T47D (cell line): Measurements from ENCODE around the gene RSF1.
"Not testable (repeated sequence)": the region's sequence is repeated elsewhere in the genome, so short reads cannot be mapped to it uniquely, and the experiment has no call there.

Source experiments
- DNase-seq, 2 experiments: peaks; one replicate each; pipeline versions ENCODE4 v3.0.0 to v3.0.0-alpha.2; 2011 to 2012; ENCODE audit warnings: low read depth in 1 of 2, low spot score in 1 of 2
- JUND ChIP-seq: IDR thresholded peaks from 2 replicates; pipeline ENCODE4 v1.6.1; 2012; ENCODE audit warnings: low read depth
- in situ Hi-C: cut with HindIII; loops from 2 replicates; pipeline ENCODE4 v1.10.0; 2016; ENCODE audit warnings: low sequenced_read_pairs, low pct_unique_long_range_greater_than_20kb

RSF1 gene

DNA sequence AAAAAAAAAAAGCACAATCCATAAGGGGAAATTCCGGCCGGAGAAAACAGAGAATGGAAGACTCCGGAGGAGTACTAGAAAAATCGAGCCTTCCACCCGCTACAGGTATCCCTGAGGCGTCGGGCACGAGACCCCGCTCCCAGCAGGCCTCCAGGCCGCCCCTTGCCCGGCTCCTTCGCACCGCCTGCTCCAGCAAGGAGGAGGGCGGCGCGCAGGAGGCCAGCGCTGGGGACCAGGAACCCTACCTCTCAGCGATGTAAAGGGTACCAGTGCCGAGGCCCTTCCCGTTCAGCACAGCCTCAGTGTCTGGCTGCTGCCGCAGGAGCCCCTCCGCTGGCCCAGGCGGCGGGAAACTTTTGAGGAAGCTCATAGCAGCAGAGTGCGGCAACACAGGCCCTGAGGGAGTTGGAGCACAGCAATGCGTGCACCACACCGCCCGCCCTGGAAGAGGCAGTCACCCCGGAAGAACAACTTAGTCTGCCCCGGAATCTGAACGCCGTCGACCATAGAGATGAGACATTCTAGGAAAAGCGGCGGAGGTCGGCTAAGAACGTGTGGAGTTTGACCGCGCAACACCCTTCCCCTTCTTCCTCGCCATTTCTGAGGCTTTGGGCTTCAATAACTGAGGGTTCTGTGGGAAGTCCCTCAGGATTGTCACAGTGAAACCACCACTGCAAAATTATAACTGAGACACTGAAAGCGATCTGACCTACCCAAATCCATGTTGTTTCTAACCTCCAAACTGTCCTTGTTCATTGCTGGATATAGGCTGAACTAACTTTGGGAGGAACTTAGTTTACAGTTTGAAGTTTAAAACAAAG lies 183.0 kb downstream of the RSF1 start, which contains the start of gene CLNS1A:
Gene CLNS1A (minus strand): TSS at position 450 of the 821 bp plus-strand sequence. CDS start 80 bp downstream, at position 370.
- peak; percentile 72 to 95 for DNase-seq
- in situ Hi-C loops = no loop called here
- TF ChIP-seq JUND = no peak

DNA sequence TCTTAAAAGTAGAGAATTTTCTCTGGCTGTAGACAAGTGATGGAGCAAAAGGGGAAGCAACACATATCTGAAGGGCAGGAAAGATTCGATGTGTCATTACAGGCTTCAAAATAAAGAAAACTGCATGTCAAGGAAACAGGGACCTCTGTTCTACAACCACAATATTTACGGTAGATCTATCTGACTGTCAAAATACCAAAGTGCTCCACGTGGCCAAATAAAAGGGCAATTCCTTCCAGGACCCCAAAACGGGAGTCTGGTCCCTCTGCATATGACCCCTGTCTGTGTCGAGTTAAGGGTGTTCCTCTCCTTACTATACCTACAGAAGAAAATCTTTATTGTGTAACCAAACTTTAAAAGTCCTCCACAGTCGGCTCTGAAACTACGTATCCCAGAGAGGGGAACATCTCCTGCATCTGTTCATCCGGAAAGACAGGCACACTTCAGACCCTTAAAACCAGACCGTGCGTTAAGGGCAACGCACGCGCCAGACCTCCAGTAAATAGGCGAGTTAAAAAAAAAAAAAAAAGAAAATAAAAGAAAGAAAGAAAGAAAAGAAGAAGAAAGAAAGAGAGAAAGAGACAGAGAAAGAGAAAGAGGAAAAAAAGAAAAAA lies 183.7 kb downstream of the RSF1 start:
- DNase-seq = peak in 1 of 2 experiments; percentile 10
- in situ Hi-C loops = no loop called here
- TF ChIP-seq JUND = no peak

DNA sequence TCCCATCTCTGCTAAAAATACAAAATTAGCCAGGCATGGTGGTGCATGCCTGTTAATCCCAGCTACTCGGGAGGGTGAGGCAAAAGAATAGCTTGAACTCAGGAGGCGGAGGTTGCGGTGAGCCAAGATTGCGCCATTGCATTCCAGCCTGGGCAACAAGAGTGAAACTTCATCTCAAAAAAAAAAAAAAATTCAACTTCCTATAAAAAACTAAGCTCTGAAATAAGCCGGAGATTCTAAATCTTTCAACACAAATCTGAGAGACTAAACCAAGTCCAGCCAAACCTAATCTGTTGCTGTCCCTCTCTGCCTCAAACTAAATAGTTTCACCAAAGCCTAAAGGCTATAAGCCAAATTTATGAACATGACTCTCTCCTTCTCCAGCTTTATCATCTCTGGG lies 186.6 kb downstream of the RSF1 start:
- in situ Hi-C loops, DNase-seq: not testable (repeated sequence)

DNA sequence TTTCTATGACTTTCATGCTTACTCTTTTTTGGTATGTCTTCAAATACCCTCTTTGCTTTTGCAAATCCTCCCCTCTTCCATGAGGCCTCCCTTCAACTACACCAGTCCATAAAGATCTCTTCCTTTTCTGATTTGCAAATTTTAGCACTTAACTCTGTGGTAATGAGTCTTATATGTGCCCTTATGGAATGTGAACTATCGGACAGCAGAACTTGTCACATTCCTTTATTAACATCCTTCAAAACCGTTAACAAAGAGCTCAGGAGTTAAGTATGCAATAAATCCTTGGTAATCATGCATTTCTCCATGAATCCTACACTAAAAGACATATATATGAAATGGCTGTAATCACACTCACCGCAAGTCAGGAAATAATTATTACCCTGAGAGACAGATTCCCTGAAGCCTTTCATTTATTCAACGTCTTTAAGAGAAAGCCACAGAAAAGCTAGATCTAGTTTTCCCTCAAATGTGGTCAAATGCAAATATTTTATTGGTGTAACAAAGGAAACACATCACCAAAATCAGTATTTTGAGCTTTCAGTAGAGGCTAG lies 190.3 kb downstream of the RSF1 start:
- TF ChIP-seq JUND = no peak
- in situ Hi-C loops = no loop called here
- DNase-seq = no peak

DNA sequence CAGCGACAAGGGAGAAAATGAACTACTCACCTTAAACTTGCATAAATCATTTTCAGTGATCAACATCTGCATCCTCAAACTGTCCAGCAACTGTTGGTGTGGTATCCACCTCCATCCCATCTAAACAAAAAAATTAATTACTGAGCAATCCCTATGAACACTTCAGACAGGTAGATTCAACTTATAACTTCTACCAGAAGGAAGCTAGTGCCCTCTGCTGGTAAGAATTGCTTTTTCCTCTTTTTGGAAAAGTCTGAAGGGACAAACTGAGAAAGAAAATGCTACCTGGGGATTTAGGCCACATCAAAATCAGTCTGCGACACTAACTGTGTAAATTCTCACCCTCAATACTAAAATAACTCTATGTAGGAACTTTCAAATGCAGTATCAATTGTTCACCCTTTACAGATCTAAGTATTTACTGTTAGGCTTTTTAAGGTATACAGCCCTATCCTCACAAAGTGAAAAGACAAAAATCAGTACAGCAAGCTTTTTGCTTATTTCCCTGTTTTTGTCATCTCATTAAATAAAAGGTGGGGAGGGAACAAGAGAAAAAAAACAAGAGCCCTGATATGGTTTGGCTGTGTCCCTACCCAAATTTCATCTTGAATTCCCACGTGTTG lies 200.8 kb downstream of the RSF1 start:
- DNase-seq = peak in 1 of 2 experiments; percentile 82
- in situ Hi-C loops = no loop called here
- TF ChIP-seq JUND = no peak

DNA sequence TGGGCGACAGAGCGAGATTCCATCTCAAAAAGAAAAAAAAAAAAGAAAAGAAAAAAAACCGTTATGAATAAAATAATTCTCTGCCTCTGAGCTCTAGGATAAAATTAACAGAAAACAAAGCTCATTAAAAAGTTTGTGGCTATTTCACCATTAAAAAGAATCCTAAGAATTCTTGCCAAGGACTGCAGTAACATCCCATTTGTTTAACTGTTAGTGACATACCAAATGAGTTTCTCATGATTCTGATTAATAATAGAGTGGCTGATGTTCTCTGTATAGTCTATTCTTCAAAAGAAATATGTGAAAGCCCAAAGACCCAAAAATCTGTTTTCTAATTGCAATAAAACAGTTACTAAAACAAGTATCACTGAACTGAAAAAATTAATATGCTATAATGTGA lies 202.6 kb downstream of the RSF1 start:
- TF ChIP-seq JUND = no peak
- in situ Hi-C loops = no loop called here
- DNase-seq = no peak

DNA sequence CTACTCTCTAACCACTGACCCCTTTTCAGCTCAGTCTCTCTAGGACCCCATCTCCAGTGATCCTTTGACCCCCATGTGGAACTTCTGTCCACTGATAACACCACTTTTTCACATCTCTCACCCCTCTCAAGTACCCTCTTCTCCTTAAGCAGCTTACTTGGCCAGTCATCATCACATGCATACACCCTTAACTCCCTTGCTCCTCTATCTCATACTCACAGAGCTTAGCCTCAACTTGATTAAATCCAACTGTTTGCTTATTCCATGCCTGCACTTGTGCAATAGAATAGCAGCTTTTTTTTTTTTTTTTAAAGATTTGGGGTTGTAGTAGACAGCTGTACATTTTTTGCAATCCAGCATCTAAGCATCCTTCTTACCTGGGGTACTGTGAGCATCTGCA lies 208.6 kb downstream of the RSF1 start:
- no peak for TF ChIP-seq JUND
- no peak for DNase-seq
- in situ Hi-C loops = no loop called here
